ENCODE data around the gene MBLAC1.

MBLAC1 gene

GRCh38 chr7:100126931-100127865 lies at the start of gene MBLAC1:
Gene MBLAC1 (plus strand): TSS chr7:100126967. CDS start chr7:100127396, 429 bp downstream.
- Histone ChIP-seq H3K4me1 (ENCODE audit: insufficient read depth, low read length, severe bottlenecking) (peaks cover 39% of the 10 kb centered on the region), H3K36me3 (ENCODE audit: insufficient read depth, low read length) (peaks cover 18% of the 10 kb centered on the region; the same call in 1 of the 2 replicates)
- TF ChIP-seq EZH2 (IDR thresholded peaks at IDR 0.05; ENCODE audit: borderline replicate concordance, low read length) (no peak), CTCF (IDR thresholded peaks at IDR 0.05; ENCODE audit: low read length) (no peak)

GRCh38 chr7:100077205-100077604 lies 49.6 kb upstream of the MBLAC1 start:
- Histone ChIP-seq H3K4me2 (ENCODE audit: low read length) (no peak overlapping the region), H3F3A (ENCODE audit: insufficient read depth, low read length) (peaks cover 5% of the 10 kb centered on the region; the same call in 1 of the 2 replicates), H2AFZ (ENCODE audit: low read length) (no peak overlapping the region), H3K27me3 (ENCODE audit: insufficient read depth, low read length) (no peaks in the 10 kb centered on the region), H3K36me3 (ENCODE audit: insufficient read depth, low read length) (peaks cover 69% of the 10 kb centered on the region), H3K9ac (ENCODE audit: low read length) (no peak overlapping the region), H3K4me1 (ENCODE audit: insufficient read depth, low read length, severe bottlenecking) (peaks cover 12% of the 10 kb centered on the region), H3K79me2 (ENCODE audit: insufficient read depth, low read length) (peaks cover 6% of the 10 kb centered on the region), H3K4me3 (ENCODE audit: low read depth, low read length, poor library complexity, severe bottlenecking) (no peak overlapping the region), H3K9me2 (ENCODE audit: low read depth, low read length) (no peaks in the 10 kb centered on the region), H3K27ac (ENCODE audit: low read depth, low read length, poor library complexity, severe bottlenecking) (no peak overlapping the region), H4K20me1 (ENCODE audit: insufficient read depth, low read length) (no peaks in the 10 kb centered on the region), H3K9me3 (ENCODE audit: low read length) (peaks cover 9% of the 10 kb centered on the region)
- no peak for TF ChIP-seq CTCF (IDR thresholded peaks at IDR 0.05; ENCODE audit: low read length)
- no peak for TF ChIP-seq EZH2 (IDR thresholded peaks at IDR 0.05; ENCODE audit: borderline replicate concordance, low read length)

More at GRCh38 chr7:100126931-100127865, at the start of gene MBLAC1:
- Histone ChIP-seq H3K27me3 (ENCODE audit: insufficient read depth, low read length) (no peaks in the 10 kb centered on the region), H3K4me3 (ENCODE audit: low read depth, low read length, poor library complexity, severe bottlenecking) (peak within 1 kb of the TSS; percentile 70), H3K27ac (ENCODE audit: low read depth, low read length, poor library complexity, severe bottlenecking) (peak within 1 kb of the TSS; percentile 94), H3K9me2 (ENCODE audit: low read depth, low read length) (no peaks in the 10 kb centered on the region), H3K9ac (ENCODE audit: low read length) (peak within 1 kb of the TSS; percentile 84), H4K20me1 (ENCODE audit: insufficient read depth, low read length) (no peaks in the 10 kb centered on the region), H3F3A (ENCODE audit: insufficient read depth, low read length) (no peaks in the 10 kb centered on the region), H3K79me2 (ENCODE audit: insufficient read depth, low read length) (no peaks in the 10 kb centered on the region), H3K4me2 (ENCODE audit: low read length) (peak within 1 kb of the TSS; percentile 70), H2AFZ (ENCODE audit: low read length) (no peak within 1 kb of the TSS), H3K9me3 (ENCODE audit: low read length) (no peaks in the 10 kb centered on the region)

GRCh38 chr7:100079024-100079560 lies 47.7 kb upstream of the MBLAC1 start:
- Histone ChIP-seq H3K4me3 (ENCODE audit: low read depth, low read length, poor library complexity, severe bottlenecking) (no peak overlapping the region), H3K36me3 (ENCODE audit: insufficient read depth, low read length) (peaks cover 50% of the 10 kb centered on the region), H3K9me3 (ENCODE audit: low read length) (no peaks in the 10 kb centered on the region), H3K79me2 (ENCODE audit: insufficient read depth, low read length) (peaks cover 6% of the 10 kb centered on the region), H3K9ac (ENCODE audit: low read length) (no peak overlapping the region), H4K20me1 (ENCODE audit: insufficient read depth, low read length) (no peaks in the 10 kb centered on the region), H3K4me2 (ENCODE audit: low read length) (no peak overlapping the region), H2AFZ (ENCODE audit: low read length) (no peak overlapping the region), H3F3A (ENCODE audit: insufficient read depth, low read length) (peaks cover 10% of the 10 kb centered on the region; the same call in 1 of the 2 replicates), H3K27ac (ENCODE audit: low read depth, low read length, poor library complexity, severe bottlenecking) (no peak overlapping the region), H3K4me1 (ENCODE audit: insufficient read depth, low read length, severe bottlenecking) (peaks cover 20% of the 10 kb centered on the region), H3K9me2 (ENCODE audit: low read depth, low read length) (no peaks in the 10 kb centered on the region), H3K27me3 (ENCODE audit: insufficient read depth, low read length) (no peaks in the 10 kb centered on the region)
- TF ChIP-seq CTCF (IDR thresholded peaks at IDR 0.05; ENCODE audit: low read length) = no peak
- TF ChIP-seq EZH2 (IDR thresholded peaks at IDR 0.05; ENCODE audit: borderline replicate concordance, low read length) = no peak
